NCI-H187 (cell line): ENCODE results near the gene ZSCAN5A.
"Not testable (repeated sequence)": the region's sequence is repeated elsewhere in the genome, so short reads cannot be mapped to it uniquely, and the experiment has no call there.

ENCODE experiments used
- DNase-seq, 2 experiments: peaks; one replicate each; lab custom pipeline; 2025; lab: John Stamatoyannopoulos, UW

The ZSCAN5A gene

DNA sequence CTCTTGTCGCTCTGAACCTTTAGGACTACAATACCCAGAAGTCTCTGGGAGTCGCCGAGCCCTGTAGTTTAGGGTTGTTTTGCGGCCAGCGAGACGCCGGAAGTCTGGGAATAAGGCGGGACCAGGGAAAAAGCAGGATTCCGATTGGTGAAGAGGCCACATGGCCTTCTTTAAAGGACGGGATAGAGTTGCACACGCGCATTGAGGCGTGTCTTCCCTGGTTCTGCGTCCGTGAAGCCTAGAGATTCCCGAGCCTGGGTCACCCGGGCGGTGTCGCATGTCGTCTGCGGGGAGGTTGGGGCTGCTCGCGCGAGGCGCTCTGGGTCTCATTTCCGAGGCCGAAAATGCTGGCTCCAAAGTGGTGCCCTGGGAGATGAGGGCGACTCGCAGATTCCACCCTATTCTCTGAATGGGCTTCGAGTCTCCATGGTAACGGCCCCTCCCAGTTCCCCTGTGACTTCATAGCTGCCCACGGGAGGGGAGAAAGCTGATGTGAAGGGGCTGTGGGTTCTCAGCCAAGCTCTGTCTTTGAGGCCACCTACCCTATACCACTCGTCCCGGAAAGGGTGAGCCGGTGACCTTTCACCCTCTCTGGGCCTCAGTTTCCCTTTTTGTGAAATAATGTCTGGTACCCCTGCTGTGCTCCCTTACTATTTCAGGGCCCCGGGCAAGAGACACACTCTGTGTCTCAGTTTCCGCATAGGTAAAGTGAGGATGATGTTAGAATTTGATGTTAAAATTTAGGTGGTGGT lies 614 bp upstream of the ZSCAN5A start:
- peak; percentile 98 to 99 for DNase-seq

GRCh38 chr19:56314018-56314380 lies 640 bp downstream of the ZSCAN5A start:
- DNase-seq = no peak

GRCh38 chr19:56312787-56313657 lies 1.6 kb downstream of the ZSCAN5A start:
- DNase-seq = no peak

DNA sequence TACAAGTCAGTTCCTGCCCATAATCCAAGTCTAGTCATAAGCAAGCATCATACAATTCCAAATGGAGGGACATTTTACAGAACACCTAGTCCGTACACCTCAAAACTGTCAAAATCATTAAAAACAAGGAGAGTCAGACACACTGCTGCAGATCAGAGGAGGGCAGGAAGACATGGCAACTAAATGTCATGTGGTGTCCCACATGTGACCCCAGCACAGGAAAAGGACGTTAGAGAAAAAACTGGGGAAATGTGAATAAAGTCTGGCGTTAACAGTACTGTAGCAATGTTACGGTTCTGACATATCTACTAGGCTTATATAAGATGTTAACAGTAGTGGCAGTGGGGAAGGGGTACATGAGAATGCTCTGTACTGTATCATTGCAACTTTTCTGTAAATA lies 2.3 kb downstream of the ZSCAN5A start:
- no peak for DNase-seq

DNA sequence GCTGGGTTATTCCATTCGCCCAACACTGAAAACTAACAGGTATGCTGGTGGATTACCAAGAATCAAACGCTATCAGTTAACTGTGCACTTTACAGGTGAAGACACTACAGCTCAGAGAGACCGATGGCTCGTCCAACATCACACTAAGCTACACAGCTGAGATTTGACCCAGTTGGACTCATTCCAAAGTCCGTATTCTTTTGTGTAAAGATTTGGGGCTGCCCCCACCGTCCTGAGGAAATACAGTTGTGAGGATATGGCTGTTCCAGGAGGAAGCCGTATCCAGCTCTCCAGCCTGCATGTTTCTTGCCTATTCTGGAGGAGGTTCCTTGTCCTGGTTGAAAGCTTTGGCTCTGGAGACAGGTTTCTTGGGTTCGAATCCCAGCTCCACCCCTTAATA lies 4.2 kb downstream of the ZSCAN5A start:
- no peak for DNase-seq

GRCh38 chr19:56309511-56310185 lies 5.0 kb downstream of the ZSCAN5A start:
- DNase-seq = no peak

- DNase-seq = no peak
These were observed 5.8 kb downstream of the ZSCAN5A start for GRCh38 chr19:56308792-56309191.

DNA sequence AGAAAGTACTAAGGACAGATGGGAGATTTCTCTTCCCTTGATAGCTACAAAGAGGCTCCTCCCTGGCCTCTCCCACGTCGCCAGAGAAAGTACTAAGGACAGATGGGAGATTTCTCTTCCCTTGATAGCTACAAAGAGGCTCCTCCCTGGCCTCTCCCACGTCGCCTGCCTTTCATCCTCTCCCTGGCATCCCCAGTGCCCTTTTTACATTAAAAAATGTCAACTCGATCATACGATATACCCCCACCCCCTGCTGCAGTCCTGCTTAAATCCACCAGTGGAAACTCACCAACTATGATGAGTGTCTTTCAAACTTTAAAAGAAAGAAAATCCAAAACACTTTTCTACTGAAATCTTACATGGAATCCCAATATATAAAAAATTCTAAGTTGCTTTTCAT lies 7.6 kb downstream of the ZSCAN5A start:
- DNase-seq = not testable (repeated sequence)

DNA sequence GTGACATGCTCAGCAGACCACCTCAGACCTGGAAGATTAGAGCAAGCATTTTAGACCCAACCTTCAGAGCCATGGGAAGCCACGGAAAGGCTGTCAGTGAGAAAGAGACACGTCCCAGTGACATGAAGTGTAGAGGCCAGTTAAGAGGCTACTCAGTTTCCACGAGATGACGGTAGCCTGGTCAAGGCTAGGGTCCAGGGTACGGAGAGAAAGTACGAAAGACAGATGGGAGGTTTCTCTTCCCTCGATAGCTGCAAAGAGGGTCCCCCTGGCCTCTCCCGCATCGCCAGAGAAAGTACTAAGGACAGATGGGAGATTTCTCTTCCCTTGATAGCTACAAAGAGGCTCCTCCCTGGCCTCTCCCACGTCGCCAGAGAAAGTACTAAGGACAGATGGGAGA lies 8.6 kb downstream of the ZSCAN5A start:
- DNase-seq = no peak

DNA sequence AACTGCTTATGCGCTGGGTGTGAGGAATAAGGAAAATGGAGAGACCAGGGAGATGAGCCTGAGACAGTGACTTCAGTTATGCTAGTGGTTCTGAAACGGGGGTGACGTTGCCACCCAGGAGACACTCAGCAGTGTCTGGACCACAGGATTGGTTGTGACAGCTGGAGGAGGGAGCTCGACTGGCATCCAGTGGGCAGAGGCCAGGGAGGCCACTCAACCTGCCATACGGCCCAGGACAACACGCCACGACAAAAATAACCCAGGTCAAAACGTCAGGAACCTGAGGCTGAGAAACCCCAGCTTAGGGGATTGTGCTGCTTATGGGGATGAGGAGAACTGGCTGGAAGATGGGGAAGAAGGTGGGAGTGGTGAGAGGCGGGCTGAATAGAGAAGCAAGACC lies 10.4 kb downstream of the ZSCAN5A start:
- no peak for DNase-seq

DNA sequence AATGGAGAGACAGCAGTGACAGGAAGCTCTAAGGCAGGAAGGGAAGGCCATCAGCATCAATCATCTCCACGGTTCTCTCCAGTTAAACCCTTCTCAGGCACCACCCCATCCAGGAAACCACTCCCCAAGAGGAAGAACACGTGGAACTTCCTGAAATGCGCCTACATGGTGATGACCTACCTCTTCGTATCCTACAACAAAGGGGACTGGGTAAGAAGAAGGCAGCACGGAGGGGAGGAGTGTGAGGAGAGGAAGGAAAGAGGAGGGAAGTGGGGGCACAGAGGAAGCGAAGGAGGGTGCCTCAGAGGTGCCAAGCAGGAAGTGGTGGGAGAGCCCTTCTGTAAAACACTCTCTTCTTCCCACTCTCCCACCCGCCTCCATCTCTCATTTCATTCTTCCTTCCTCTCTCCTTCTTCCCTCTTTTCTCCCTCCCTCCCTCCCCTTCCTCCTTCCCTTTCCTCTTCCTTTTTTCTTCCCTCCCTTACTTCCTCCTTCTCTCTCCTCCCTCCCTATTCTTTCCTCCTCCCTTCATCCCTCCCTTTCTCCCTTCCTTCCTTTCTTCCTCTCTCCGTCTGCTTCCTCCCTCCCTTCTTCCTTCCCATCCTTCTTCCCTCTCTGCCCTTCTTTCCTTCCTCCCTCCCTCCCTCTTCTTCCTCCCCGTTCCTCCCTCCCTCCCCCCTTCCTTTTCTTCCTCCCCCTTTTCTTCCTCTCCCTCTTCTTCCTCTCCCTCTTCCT lies 12.6 kb downstream of the ZSCAN5A start:
- DNase-seq = no peak

DNA sequence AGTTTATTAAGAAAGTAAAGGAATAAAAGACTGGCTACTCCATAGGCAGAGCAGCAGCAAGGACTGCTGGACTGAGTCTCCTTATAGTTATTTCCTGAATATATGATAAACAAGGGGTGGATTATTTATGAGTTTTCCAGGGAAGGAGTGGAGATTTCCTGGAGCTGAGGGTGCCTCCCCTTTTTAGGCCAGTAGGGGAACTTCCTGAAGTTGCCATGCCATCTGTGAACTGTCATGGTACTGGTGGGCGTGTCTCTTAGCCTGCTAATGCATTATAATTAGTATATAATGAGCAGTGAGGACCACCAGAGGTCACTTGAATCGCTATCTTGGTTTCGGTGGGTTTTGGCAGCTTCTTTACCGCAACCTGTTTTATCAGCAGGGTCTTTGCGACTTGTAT lies 13.5 kb downstream of the ZSCAN5A start:
- no peak for DNase-seq

DNA sequence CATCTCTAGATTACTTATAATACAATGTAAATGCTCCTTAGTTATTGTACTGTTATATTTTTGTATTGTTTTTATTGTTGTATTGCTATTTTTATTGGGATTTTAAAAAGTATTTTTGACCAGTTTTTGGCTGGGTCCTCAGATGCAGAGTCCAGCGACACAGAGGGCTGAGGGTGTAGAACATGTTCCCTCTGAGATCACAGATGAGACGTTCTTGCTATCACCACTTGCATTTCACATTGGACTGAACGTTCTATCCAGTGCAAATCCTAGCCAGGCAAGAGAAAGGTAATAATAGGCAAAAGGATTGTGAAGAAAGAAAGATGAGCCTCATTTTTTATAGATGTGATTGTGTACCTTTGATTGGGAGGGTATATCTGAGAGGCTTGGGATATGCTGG lies 15.0 kb downstream of the ZSCAN5A start:
- DNase-seq = no peak

DNA sequence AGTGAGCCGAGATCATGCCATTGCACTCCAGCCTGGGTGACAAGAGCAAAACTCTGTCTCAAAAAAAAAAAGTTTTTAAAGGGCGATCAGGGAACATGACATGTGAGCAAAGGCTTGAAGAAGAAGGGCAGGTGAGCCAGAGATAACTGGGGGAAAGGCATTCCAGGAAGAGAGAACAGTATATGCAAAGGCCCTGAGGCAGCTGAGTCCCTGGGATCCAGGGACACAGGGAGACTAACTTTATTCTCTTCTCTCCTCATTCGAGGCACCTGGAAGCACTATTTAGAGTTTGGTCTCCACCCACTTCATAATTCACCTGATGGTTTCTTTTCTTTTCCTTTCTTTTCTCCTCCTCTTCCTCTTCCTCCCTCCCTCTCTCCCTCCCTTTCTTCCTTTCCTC lies 17.6 kb downstream of the ZSCAN5A start:
- DNase-seq = no peak

- DNase-seq = no peak
These were observed 18.8 kb downstream of the ZSCAN5A start for GRCh38 chr19:56295531-56296455.

- DNase-seq = no peak
These were observed 20.1 kb downstream of the ZSCAN5A start for GRCh38 chr19:56294549-56294948.

DNA sequence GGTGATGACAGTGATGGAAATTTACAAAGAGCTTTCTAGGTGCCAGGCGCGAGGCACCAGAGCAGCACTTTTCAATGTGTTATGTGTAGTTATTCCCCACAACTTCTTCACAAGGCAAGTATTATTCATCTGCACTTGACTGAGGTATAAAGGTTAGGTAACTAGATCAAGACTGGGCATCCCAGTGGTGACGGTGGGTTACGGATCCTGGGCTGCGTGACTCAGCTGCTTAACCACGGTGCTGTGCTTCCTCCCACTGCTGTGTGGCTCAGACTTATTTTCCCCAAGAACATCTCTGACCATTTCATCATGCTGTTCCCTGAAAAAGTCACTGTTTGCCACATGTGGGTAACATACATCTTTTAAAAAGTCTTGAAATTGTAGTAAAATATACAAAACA lies 22.8 kb downstream of the ZSCAN5A start:
- DNase-seq = no peak

DNA sequence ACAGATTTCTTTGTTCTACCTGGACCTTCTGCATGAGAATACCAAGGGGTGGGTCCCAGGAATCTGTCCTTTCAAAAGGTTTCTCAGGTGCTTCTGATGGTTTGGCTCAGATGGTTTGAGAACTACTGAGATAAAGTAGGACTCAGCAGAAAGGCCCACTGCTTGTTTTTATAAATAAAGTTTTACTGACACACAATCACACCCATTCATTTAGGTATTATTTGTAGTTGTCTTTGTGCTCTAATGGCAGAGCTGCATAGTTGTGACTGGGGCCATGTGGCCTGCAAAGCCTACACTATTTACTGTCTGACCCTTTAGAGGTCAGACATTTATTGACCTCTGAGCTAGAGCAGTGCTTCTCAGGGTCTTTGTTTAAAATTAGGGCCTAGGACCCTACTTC lies 24.5 kb downstream of the ZSCAN5A start:
- no peak for DNase-seq

GRCh38 chr19:56284746-56285145 lies 29.9 kb downstream of the ZSCAN5A start:
- DNase-seq = no peak

DNA sequence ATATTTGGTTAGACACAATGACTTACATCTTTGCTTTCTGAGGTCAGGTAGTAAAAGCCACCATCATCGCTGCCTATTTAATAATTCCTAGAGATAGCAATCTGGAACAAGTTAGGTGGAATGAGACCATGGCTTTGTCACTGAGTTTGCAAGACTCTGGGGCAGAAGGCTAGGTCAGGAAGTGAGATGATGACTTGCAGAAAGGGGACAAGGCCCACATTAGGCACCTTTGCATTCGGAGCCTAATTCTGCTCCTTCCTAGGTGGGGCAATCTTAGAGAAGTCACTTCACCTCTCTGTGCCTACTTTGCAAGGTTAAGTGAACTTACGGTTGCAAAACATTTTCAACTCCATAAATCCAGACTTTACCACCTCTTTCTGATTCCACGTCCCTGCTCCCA lies 31.8 kb downstream of the ZSCAN5A start:
- no peak for DNase-seq

GRCh38 chr19:56273563-56274117 lies 41.0 kb downstream of the ZSCAN5A start:
- DNase-seq = no peak
